Measurements from ENCODE around the gene SARDH. TPM values are rescaled to one million over a fixed set of nuclear protein-coding genes. Genes with fewer than 3 reads are reported as not detected.

The SARDH gene, protein sequence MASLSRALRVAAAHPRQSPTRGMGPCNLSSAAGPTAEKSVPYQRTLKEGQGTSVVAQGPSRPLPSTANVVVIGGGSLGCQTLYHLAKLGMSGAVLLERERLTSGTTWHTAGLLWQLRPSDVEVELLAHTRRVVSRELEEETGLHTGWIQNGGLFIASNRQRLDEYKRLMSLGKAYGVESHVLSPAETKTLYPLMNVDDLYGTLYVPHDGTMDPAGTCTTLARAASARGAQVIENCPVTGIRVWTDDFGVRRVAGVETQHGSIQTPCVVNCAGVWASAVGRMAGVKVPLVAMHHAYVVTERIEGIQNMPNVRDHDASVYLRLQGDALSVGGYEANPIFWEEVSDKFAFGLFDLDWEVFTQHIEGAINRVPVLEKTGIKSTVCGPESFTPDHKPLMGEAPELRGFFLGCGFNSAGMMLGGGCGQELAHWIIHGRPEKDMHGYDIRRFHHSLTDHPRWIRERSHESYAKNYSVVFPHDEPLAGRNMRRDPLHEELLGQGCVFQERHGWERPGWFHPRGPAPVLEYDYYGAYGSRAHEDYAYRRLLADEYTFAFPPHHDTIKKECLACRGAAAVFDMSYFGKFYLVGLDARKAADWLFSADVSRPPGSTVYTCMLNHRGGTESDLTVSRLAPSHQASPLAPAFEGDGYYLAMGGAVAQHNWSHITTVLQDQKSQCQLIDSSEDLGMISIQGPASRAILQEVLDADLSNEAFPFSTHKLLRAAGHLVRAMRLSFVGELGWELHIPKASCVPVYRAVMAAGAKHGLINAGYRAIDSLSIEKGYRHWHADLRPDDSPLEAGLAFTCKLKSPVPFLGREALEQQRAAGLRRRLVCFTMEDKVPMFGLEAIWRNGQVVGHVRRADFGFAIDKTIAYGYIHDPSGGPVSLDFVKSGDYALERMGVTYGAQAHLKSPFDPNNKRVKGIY
- 9.9 and 11.3 TPM in 2 replicates for total RNA-seq (2021)
- percentile 35 among the genes with signal in this experiment for Bru-seq, nascent RNA
- BruChase-seq, experiment 1, labeled RNA remaining after a 2-hour chase = percentile 37 among the genes with signal in this experiment
- percentile 35 among the genes with signal in this experiment for BruChase-seq, experiment 2, labeled RNA remaining after a 6-hour chase
- long read RNA-seq, partial matches to known transcripts = 3 of 24 reads
- long read RNA-seq, other reads (novel, unspliced or antisense) = 19 of 24 reads

DNA sequence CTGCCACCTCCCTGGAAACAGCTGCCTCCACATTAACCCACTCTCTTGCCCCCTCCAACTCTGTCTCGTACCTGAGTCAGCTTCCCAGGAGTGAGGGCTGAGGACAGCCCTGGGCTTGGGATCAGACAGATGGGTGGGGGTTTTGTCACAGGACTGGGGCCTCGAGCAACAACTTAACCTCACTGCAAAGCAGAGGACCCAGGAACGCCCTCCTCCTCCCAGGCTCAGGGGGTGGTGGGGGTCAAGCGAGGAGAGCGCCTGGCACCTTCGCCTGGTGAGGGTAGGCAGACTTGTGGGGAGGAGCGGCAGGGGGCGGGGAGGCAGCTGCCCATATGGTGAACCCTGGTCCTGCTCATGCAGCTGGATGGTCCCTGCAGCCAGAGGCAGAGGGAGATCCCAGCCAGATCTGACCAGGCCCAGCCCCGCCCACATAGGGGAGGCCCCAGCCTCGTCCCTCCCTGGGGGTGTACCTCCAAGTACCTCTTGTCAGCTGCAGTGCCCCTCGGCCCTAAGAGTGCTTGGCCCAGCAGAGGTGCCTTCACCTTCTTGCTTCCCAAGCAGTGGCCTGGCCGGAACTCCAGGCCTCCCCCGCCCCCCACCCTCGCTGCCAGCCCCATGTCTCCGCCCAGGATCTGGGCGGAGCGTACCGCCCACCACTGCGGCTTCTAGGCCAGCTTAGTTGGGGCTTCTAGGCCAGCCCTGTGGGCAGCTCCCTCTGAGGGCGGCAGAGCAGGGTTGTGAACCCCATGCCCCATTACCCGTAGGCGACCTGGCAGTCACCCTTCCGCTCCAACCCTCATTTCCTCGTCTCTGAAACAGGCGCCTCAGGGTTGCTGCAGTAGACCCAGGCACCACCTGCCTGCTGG, at the start of gene SARDH:
TSS of gene SARDH (minus strand) at position 579 of the 866 bp plus-strand sequence. CDS start 4,179 bp downstream, outside the sequence.
- TF ChIP-seq EZH2 (IDR thresholded peaks at IDR 0.05; ENCODE audit: low read depth) = no peak
- TF ChIP-seq, protein P1, sequence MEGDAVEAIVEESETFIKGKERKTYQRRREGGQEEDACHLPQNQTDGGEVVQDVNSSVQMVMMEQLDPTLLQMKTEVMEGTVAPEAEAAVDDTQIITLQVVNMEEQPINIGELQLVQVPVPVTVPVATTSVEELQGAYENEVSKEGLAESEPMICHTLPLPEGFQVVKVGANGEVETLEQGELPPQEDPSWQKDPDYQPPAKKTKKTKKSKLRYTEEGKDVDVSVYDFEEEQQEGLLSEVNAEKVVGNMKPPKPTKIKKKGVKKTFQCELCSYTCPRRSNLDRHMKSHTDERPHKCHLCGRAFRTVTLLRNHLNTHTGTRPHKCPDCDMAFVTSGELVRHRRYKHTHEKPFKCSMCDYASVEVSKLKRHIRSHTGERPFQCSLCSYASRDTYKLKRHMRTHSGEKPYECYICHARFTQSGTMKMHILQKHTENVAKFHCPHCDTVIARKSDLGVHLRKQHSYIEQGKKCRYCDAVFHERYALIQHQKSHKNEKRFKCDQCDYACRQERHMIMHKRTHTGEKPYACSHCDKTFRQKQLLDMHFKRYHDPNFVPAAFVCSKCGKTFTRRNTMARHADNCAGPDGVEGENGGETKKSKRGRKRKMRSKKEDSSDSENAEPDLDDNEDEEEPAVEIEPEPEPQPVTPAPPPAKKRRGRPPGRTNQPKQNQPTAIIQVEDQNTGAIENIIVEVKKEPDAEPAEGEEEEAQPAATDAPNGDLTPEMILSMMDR (conservative IDR thresholded peaks at IDR 0.05) = no peak
- Histone ChIP-seq H3K9me3 (ENCODE audit: insufficient read depth, low read depth) (no peaks in the 10 kb centered on the region), H3K79me2 (ENCODE audit: low read depth) (no peaks in the 10 kb centered on the region), H3F3A (ENCODE audit: insufficient read depth, low read depth) (no peaks in the 10 kb centered on the region), H3K4me2 (peak within 1 kb of the TSS; percentile 72), H2AFZ (peak within 1 kb of the TSS; percentile 60; the same call in 1 of the 2 replicates), H3K4me1 (replicated peaks; ENCODE audit: insufficient read depth) (no peaks in the 10 kb centered on the region), H3K27ac (no peak within 1 kb of the TSS), H3K4me3 (peak within 1 kb of the TSS; percentile 33; the same call in 1 of the 2 replicates), H3K9me2 (ENCODE audit: insufficient read depth) (no peaks in the 10 kb centered on the region), H3K36me3 (ENCODE audit: low read depth) (no peaks in the 10 kb centered on the region), H4K20me1 (ENCODE audit: insufficient read depth) (no peaks in the 10 kb centered on the region), H3K27me3 (ENCODE audit: insufficient read depth, low read depth) (peaks cover 33% of the 10 kb centered on the region; the same call in 1 of the 2 replicates)
- ChIA-PET POLR2A (ENCODE audit: unreplicated experiment) (no interaction called here), CTCF (interaction anchor here (0.5 kb wide), 1 partner anchor 582 kb away, joined by 3 read pairs; no protein-coding TSS in a partner anchor)
- BruUV-seq (replicated peaks) = no TSS peak
- intact Hi-C loops (cut with micrococcal nuclease; ENCODE audit: unreplicated experiment) = loop anchor here (10.0 kb wide), 1 partner anchor 233 kb away; no protein-coding TSS in a partner anchor
- peak; percentile 39 to 69 for DNase-seq

DNA sequence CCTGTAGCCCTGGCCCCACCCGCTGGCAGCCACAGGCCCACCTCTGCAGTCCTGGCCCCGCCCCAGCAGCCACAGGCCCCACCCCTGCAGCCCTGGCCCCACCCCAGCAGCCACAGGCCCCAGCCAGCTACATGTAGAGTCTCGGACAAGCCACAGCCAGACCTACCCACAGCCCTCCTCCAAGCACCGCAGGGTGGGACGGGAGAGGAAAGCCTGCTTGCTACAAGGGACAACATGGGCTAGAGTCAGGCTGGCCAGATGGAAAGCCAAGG, 49.5 kb upstream of the SARDH start:
- no TSS peak for BruUV-seq (replicated peaks)

More for the DNA sequence above, 49.5 kb upstream of the SARDH start:
- Histone ChIP-seq H4K20me1 (ENCODE audit: insufficient read depth) (no peaks in the 10 kb centered on the region; the same call in 1 of the 2 replicates), H3K27ac (no peak overlapping the region), H3K36me3 (ENCODE audit: low read depth) (no peaks in the 10 kb centered on the region), H3K4me1 (replicated peaks; ENCODE audit: insufficient read depth) (peaks cover 3% of the 10 kb centered on the region; the same call in 1 of the 2 replicates), H3K9me2 (ENCODE audit: insufficient read depth) (no peaks in the 10 kb centered on the region), H3K79me2 (ENCODE audit: low read depth) (no peaks in the 10 kb centered on the region), H3K4me3 (no peak overlapping the region), H3K9me3 (ENCODE audit: insufficient read depth, low read depth) (no peaks in the 10 kb centered on the region), H3F3A (ENCODE audit: insufficient read depth, low read depth) (peaks cover 3% of the 10 kb centered on the region; the same call in 1 of the 2 replicates), H2AFZ (no peak overlapping the region), H3K27me3 (ENCODE audit: insufficient read depth, low read depth) (no peaks in the 10 kb centered on the region), H3K4me2 (no peak overlapping the region)
- DNase-seq = peak in 1 of 2 experiments; percentile 15
- ChIA-PET CTCF (interaction anchor here (0.6 kb wide), 1 partner anchor 13 kb away, joined by 5 read pairs; no protein-coding TSS in a partner anchor), POLR2A (ENCODE audit: unreplicated experiment) (no interaction called here)
- TF ChIP-seq, protein P1 (conservative IDR thresholded peaks at IDR 0.05) = no peak
- TF ChIP-seq EZH2 (IDR thresholded peaks at IDR 0.05; ENCODE audit: low read depth) = no peak
- intact Hi-C loops (cut with micrococcal nuclease; ENCODE audit: unreplicated experiment) = no loop called here

Measured in PC-9 (cell line).